HCT116 (cell line): ENCODE data around the gene KANK3. TPM values are rescaled to one million over a fixed set of nuclear protein-coding genes. Genes with fewer than 3 reads are reported as not detected.

Experiments used
- ATAC-seq: fragments of 200-7000 bp; cut with Tn5 transposase; 2 replicates; pipeline ENCODE4 v1.9.1; 2020; ENCODE audit warnings: mild to moderate bottlenecking, moderate library complexity
- BruUV-seq: library from RNA; stranded (reverse); fragments of 400-500 nt; replicated peaks from 2 replicates; lab custom pipeline; 2021; lab: Mats Ljungman, UMichigan
- CTCF ChIA-PET: fragments of 300-600 bp; sonication (Branson Sonifier 250); formaldehyde crosslinking; loops from one replicate; lab custom pipeline; 2021; ENCODE audit warnings: antibody characterized with exemption; lab: Charles Lee
- POLR2A ChIA-PET: fragments of 300-600, 350-600 bp; sonication (Branson Sonifier 250); formaldehyde crosslinking; loops from one replicate; lab custom pipeline; 2021; ENCODE audit warnings: antibody characterized with exemption; lab: Charles Lee
- RAD21 ChIA-PET, 2 experiments: fragments of 300-600 bp; sonication (Branson Sonifier 250); formaldehyde crosslinking; loops; one replicate each; lab custom pipeline; 2023; ENCODE audit warnings: low total read pairs in 2 of 2; ENCODE audit not compliant: uncharacterized antibody in 2 of 2, unreplicated experiment in 2 of 2, low non-redundant PET in 1 of 2; lab: Charles Lee
- DNase-seq: peaks from one replicate; pipeline ENCODE4 v3.0.0-alpha.2; 2010; ENCODE audit warnings: low read depth, low spot score
- H2AFZ ChIP-seq: fragments of 200-600 bp; shearing (Covaris generic), sonication (generic); 2 replicates; pipeline ENCODE4 v1.6.1; 2017; ENCODE audit warnings: low read depth, mixed run types, mixed read lengths, antibody characterized with exemption, low read length; ENCODE audit not compliant: poor library complexity, severe bottlenecking
- H3K27ac ChIP-seq: 2 replicates; pipeline ENCODE4 v1.5.1; 2012; ENCODE audit warnings: low read depth, low read length
- H3K27me3 ChIP-seq: fragments of 200-600 bp; sonication (generic); 2 replicates; pipeline ENCODE4 v1.6.1; 2016; ENCODE audit warnings: mixed run types, low read length, mixed read lengths; ENCODE audit not compliant: insufficient read depth
- H3K36me3 ChIP-seq, 2 experiments: fragments of 200-500 bp in 1 of 2; fragments of 200-600 bp in 1 of 2; sonication (Bioruptor generic) in 1 of 2; sonication (generic) in 1 of 2; 2 replicates each; pipeline versions ENCODE4 v1.5.1 to v1.6.1; 2014 to 2016; ENCODE audit warnings: low read length in 2 of 2, inconsistent platforms in 1 of 2, mixed read lengths in 1 of 2, mixed run types in 1 of 2; ENCODE audit not compliant: insufficient read depth in 2 of 2, control insufficient read depth in 1 of 2
- H3K4me1 ChIP-seq, 2 experiments: fragments of 200-600 bp in 1 of 2; sonication (generic) in 1 of 2; 2 replicates each; pipeline versions ENCODE4 v1.5.1 to v1.6.1; 2012 to 2017; ENCODE audit warnings: low read length in 2 of 2, inconsistent platforms in 1 of 2, mild to moderate bottlenecking in 1 of 2, mixed read lengths in 1 of 2, mixed run types in 1 of 2, moderate library complexity in 1 of 2; ENCODE audit not compliant: insufficient read depth in 2 of 2, control insufficient read depth in 1 of 2
- H3K4me2 ChIP-seq: fragments of 200-600 bp; sonication (generic); 2 replicates; pipeline ENCODE4 v1.6.1; 2017; ENCODE audit warnings: mixed run types, low read length, mixed read lengths
- H3K4me3 ChIP-seq, 2 experiments: fragments of 200-600 bp in 1 of 2; sonication (generic) in 1 of 2; replicated peaks in 1 of 2; 2 replicates each; pipeline ENCODE4 v1.5.1; 2011 to 2016; ENCODE audit warnings: low read length in 2 of 2, control low read depth in 1 of 2, low read depth in 1 of 2, mild to moderate bottlenecking in 1 of 2, mixed read lengths in 1 of 2, mixed run types in 1 of 2
- H3K79me2 ChIP-seq: fragments of 200-600 bp; sonication (generic); 2 replicates; pipeline ENCODE4 v1.6.1; 2017; ENCODE audit warnings: mild to moderate bottlenecking, mixed run types, low read length, moderate library complexity, mixed read lengths; ENCODE audit not compliant: insufficient read depth
- H3K9ac ChIP-seq: fragments of 200-600 bp; sonication (generic); 2 replicates; pipeline ENCODE4 v1.6.1; 2016; ENCODE audit warnings: low read length, mixed read lengths
- H3K9me2 ChIP-seq: fragments of 200-600 bp; sonication (generic), shearing (Covaris generic); 2 replicates; pipeline ENCODE4 v1.6.1; 2017; ENCODE audit warnings: mixed run types, mild to moderate bottlenecking, moderate library complexity; ENCODE audit not compliant: insufficient read depth
- H3K9me3 ChIP-seq, 2 experiments: fragments of 200-500 bp in 1 of 2; fragments of 200-600 bp in 1 of 2; sonication (Bioruptor generic) in 1 of 2; sonication (generic) in 1 of 2; 2 replicates each; pipeline ENCODE4 v1.6.1; 2014 to 2017; ENCODE audit warnings: low read length in 2 of 2, mixed read lengths in 2 of 2, inconsistent platforms in 1 of 2, low read depth in 1 of 2, mild to moderate bottlenecking in 1 of 2, mixed run types in 1 of 2, moderate library complexity in 1 of 2; ENCODE audit not compliant: control insufficient read depth in 1 of 2, insufficient read depth in 1 of 2
- H4K20me1 ChIP-seq: fragments of 200-600 bp; sonication (generic), shearing (Covaris generic); 2 replicates; pipeline ENCODE4 v1.6.1; 2017; ENCODE audit warnings: mixed run types, mild to moderate bottlenecking, moderate library complexity; ENCODE audit not compliant: insufficient read depth
- CBX3 ChIP-seq: IDR thresholded peaks from 2 replicates; pipeline ENCODE4 v1.6.1; 2012; ENCODE audit warnings: low read depth
- CEBPB ChIP-seq: IDR thresholded peaks from 2 replicates; pipeline ENCODE4 v1.6.1; 2012; ENCODE audit warnings: low read depth
- EGR1 ChIP-seq: IDR thresholded peaks from 2 replicates; pipeline ENCODE4 v1.6.1; 2012; ENCODE audit warnings: low read depth
- ELF1 ChIP-seq: IDR thresholded peaks from 2 replicates; pipeline ENCODE4 v1.6.1; 2012; ENCODE audit warnings: low read depth, borderline replicate concordance
- EZH2 ChIP-seq: fragments of 200-600 bp; sonication (generic); IDR thresholded peaks from 2 replicates; pipeline ENCODE4 v1.6.1; 2017; ENCODE audit warnings: antibody characterized with exemption, mixed run types
- FOSL1 ChIP-seq: IDR thresholded peaks from 2 replicates; pipeline ENCODE4 v1.6.1; 2012; ENCODE audit warnings: low read depth
- JUND ChIP-seq: IDR thresholded peaks from 2 replicates; pipeline ENCODE4 v1.6.1; 2012
- POLR2A ChIP-seq: IDR thresholded peaks from 2 replicates; pipeline ENCODE4 v1.7.0; 2011; ENCODE audit warnings: borderline replicate concordance; ENCODE audit not compliant: insufficient read depth, insufficient read length; ENCODE audit errors: extremely low read depth
- SIN3A ChIP-seq: IDR thresholded peaks from 2 replicates; pipeline ENCODE4 v1.6.1; 2012; ENCODE audit warnings: low read depth
- SP1 ChIP-seq: IDR thresholded peaks from 2 replicates; pipeline ENCODE4 v1.6.1; 2012; ENCODE audit warnings: low read depth
- SRF ChIP-seq: IDR thresholded peaks from 2 replicates; pipeline ENCODE4 v1.6.1; 2012; ENCODE audit warnings: low read depth
- TCF7L2 ChIP-seq: IDR thresholded peaks from 2 replicates; pipeline ENCODE4 v1.7.0; 2011; ENCODE audit warnings: borderline replicate concordance, inconsistent platforms; ENCODE audit not compliant: insufficient read depth, insufficient read length; ENCODE audit errors: extremely low read depth
- ZFX ChIP-seq: fragments of 450-650 bp; IDR thresholded peaks from 2 replicates; pipeline ENCODE4 v1.6.1; 2017
- ZNF274 ChIP-seq: fragments of 200-500 bp; sonication (Bioruptor generic); IDR thresholded peaks from 2 replicates; pipeline ENCODE4 v1.6.1; 2014; ENCODE audit warnings: mild to moderate bottlenecking, low read depth, low read length, inconsistent platforms
- intact Hi-C: fragments of 100-400 bp; cut with micrococcal nuclease; formaldehyde crosslinking; loops from 2 replicates; pipeline ENCODE4 v1.10.0; 2022
- total RNA-seq: library from RNA; stranded (reverse); gene quantifications from one replicate; pipeline ENCODE4 v1.2.1, GENCODE V29; 2021; ENCODE audit not compliant: unreplicated experiment
- TF ChIP-seq, protein P1 (sequence below): IDR thresholded peaks from 2 replicates; pipeline ENCODE4 v1.6.1; 2012
- TF ChIP-seq, protein P2 (sequence below): IDR thresholded peaks from 2 replicates; pipeline ENCODE4 v1.6.1; 2012
- TF ChIP-seq, protein P3 (sequence below), 3 experiments: fragments of 200-600 bp in 1 of 3; sonication (generic) in 1 of 3; IDR thresholded peaks in 2 of 3; conservative IDR thresholded peaks in 1 of 3; 2 replicates each; pipeline ENCODE4 v1.5.1; 2012 to 2017; ENCODE audit warnings: low read depth in 2 of 3, low read length in 2 of 3, antibody characterized with exemption in 1 of 3, borderline replicate concordance in 1 of 3, control low read depth in 1 of 3, mild to moderate bottlenecking in 1 of 3, mixed read lengths in 1 of 3, mixed run types in 1 of 3, moderate library complexity in 1 of 3; ENCODE audit not compliant: insufficient read depth in 1 of 3

The KANK3 gene
- total RNA-seq, 1 experiment from 2014 or later: 21.7 TPM

DNA sequence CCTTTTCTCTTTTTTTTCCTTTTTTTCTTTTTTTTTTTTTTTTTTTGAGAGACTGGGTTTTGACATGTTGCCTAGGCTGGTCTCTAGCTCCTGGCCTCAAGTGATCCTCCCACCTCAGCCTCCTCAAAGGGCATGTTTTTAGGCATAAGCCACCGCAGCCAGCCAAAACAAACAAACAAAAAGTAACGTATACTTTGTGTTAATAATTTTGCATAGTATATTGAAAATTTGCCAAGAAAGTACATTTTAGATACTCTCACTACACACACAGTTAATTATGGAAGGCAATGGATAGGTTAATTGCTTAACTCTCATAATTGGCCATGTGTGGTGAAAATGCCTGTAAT lies 45.5 kb upstream of the KANK3 start:
- peaks cover 28% of the 10 kb centered on the region for H3K79me2 ChIP-seq
- intact Hi-C loops: no loop called here
- ATAC-seq: no peak

More for the DNA sequence above, 45.5 kb upstream of the KANK3 start:
- Histone ChIP-seq H3K9ac (no peak overlapping the region), H3K4me2 (peak overlapping the region; percentile 75), H3K4me3 (peak overlapping the region; percentile 60 to 67; a peak in 3 of 4 replicates), H3K36me3 (no peaks in the 10 kb centered on the region), H3K9me2 (no peaks in the 10 kb centered on the region), H3K4me1 (peaks cover 6 to 25% of the 10 kb centered on the region in 2 experiments; a peak in 3 of 4 replicates), H4K20me1 (no peaks in the 10 kb centered on the region; the same call in 1 of the 2 replicates), H2AFZ (no peak overlapping the region), H3K27me3 (no peaks in the 10 kb centered on the region), H3K27ac (no peak overlapping the region; the same call in 1 of the 2 replicates), H3K9me3 (no peaks in the 10 kb centered on the region; a peak in 1 of 4 replicates)
- CTCF ChIA-PET: no interaction called here
- DNase-seq: no peak
- BruUV-seq: no TSS peak
- POLR2A ChIA-PET: interaction anchor here (3.0 kb wide), 1 partner anchor 9 kb away, joined by 10 read pairs; no protein-coding TSS in a partner anchor
- no peak for TF ChIP-seq SRF
- TF ChIP-seq ELF1: no peak
- no peak for TF ChIP-seq EZH2
- no peak for TF ChIP-seq POLR2A
- TF ChIP-seq, protein P1, sequence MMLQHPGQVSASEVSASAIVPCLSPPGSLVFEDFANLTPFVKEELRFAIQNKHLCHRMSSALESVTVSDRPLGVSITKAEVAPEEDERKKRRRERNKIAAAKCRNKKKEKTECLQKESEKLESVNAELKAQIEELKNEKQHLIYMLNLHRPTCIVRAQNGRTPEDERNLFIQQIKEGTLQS: no peak
- TF ChIP-seq, protein P2, sequence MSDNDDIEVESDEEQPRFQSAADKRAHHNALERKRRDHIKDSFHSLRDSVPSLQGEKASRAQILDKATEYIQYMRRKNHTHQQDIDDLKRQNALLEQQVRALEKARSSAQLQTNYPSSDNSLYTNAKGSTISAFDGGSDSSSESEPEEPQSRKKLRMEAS: no peak
- TF ChIP-seq TCF7L2: no peak
- no peak for TF ChIP-seq ZNF274
- TF ChIP-seq FOSL1: no peak
- no peak; the same call in 1 of the 2 replicates for TF ChIP-seq SIN3A
- TF ChIP-seq EGR1: no peak
- no peak for TF ChIP-seq CEBPB
- TF ChIP-seq CBX3: no peak
- no peak for TF ChIP-seq JUND
- no peak for TF ChIP-seq SP1
- TF ChIP-seq ZFX: no peak
- TF ChIP-seq, protein P3, sequence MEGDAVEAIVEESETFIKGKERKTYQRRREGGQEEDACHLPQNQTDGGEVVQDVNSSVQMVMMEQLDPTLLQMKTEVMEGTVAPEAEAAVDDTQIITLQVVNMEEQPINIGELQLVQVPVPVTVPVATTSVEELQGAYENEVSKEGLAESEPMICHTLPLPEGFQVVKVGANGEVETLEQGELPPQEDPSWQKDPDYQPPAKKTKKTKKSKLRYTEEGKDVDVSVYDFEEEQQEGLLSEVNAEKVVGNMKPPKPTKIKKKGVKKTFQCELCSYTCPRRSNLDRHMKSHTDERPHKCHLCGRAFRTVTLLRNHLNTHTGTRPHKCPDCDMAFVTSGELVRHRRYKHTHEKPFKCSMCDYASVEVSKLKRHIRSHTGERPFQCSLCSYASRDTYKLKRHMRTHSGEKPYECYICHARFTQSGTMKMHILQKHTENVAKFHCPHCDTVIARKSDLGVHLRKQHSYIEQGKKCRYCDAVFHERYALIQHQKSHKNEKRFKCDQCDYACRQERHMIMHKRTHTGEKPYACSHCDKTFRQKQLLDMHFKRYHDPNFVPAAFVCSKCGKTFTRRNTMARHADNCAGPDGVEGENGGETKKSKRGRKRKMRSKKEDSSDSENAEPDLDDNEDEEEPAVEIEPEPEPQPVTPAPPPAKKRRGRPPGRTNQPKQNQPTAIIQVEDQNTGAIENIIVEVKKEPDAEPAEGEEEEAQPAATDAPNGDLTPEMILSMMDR (IDR thresholded peaks at IDR 0.05 in 2 of 3, conservative IDR thresholded peaks at IDR 0.05 in 1 of 3; ENCODE audit: borderline replicate concordance in 1 of 3, insufficient read depth in 1 of 3, low read depth in 2 of 3, low read length in 2 of 3): no peak
- RAD21 ChIA-PET: no interaction called here
